Measurements from ENCODE around the gene ATP8B1.
A peak's percentile ranks its signal among the peaks of the same experiment; 100 is the strongest.
"Not testable (repeated sequence)": the region's sequence is repeated elsewhere in the genome, so short reads cannot be mapped to it uniquely, and the experiment has no call there.

The ATP8B1 gene

DNA sequence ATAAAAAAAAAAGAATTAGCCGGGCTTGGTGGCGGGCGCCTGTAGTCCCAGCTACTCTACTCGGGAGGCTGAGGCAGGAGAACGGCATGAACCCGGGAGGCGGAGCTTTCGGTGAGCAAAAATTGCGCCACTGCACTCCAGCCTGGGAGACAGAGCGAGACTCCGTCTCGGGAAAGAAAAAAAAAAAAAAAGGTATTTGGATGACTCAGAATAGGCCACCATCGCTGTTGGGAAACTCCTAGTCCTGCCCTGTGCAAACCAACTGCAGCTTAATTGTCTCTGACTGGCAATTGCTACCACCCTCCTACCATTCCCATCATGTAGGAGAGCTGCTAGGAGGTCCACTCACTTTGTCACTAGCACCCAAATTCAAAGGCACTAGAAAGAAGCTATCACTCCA, 43.5 kb downstream of the ATP8B1 start:
- DNase-seq, result no peak

DNA sequence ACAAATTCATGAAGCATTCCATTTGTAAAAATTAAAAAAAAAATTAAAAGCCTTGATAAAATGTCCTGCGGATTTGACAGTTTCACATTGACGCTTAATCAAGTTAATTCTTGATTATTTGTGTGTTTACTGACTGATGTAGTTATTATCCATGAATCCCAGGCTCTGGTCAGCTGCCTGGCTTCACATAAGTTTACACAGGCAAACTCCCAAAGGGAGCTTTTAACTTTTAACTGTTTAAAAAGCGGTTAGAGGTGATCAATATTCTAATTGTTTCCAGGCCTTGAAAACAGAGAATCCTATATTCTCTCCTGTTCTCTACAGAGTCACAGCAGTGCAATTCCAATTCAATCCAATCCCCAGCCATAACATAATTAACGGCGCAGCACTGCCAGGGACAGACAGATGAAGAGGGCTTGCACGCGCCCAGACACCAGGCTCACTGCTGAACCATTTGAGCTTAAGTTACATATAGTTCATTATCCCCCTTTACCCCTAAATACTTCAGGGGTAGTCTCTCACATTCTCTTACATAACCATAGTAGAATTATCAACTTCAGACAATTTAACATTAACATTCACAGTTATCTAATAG, 47.5 kb downstream of the ATP8B1 start:
- DNase-seq, result no peak

DNA sequence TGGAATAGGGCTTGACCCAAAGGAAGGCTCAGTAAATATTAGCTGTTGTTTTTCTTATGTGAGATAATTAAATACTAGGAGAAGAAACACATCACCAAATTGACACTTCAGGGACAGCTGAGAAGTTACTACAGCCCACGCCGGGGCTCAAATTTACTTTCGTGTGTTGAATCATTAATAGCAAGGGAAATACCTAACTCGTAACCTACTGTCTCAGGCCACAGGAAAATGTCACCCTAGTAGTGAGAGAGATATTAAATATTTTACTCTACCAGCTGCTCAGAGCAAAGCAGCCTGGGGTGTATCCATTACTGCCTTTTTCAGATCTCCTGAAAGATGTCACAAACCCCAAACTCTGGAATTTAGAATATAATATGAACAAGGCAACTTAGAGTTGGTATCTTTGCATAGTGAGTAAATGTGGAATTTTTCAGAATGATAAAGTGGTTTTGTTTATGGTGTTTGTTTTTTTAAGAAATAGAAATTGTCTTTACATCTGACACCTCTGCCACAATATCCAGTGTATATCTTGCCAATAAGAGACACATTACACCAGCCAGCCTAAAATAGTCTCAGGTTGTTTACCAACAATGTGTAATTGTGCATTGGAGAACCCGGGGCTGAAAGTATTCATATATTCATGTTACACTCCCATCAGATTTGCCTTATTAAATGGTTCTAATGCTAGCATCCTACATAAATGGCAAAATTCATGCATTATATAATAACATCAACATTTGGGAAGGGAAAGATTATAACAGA, 48.4 kb downstream of the ATP8B1 start:
- DNase-seq, result no peak

DNA sequence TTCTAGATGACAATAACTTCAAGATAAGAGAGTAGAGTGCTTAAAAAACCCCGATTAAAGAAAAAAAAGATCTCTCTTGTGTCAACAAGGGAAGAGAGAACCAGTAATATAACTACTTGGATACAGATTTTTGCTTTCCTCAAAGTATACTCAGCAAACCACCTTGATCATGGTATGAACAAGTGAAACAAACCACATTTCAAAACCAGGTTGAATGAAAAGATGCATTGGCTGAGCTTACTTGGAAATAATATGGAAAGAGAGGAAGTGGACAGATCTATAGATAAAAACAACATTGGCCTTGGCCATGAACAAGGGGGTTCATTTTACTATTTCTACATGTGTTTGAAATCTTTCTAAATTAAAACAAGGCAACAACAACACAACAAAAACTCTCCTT, 50.1 kb downstream of the ATP8B1 start:
- peak; percentile 46 for DNase-seq

DNA sequence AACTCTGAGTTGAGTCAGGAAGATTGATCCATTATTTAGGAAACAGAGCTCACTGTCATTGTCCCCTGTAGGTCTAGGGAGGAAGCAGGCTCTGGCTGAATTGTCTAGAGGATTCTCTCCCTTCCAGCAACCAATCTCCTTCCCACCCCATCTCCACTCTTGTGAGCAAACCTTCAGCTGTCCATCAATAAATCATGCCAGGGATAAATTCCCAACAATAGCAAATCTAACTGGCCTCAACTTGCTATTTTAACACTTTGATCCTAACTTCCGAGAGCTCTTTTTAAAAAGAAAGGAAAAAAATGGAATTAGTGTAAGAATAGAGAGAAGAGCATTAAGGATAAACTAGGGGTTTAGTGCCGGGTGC, 53.5 kb downstream of the ATP8B1 start:
- DNase-seq, result no peak

DNA sequence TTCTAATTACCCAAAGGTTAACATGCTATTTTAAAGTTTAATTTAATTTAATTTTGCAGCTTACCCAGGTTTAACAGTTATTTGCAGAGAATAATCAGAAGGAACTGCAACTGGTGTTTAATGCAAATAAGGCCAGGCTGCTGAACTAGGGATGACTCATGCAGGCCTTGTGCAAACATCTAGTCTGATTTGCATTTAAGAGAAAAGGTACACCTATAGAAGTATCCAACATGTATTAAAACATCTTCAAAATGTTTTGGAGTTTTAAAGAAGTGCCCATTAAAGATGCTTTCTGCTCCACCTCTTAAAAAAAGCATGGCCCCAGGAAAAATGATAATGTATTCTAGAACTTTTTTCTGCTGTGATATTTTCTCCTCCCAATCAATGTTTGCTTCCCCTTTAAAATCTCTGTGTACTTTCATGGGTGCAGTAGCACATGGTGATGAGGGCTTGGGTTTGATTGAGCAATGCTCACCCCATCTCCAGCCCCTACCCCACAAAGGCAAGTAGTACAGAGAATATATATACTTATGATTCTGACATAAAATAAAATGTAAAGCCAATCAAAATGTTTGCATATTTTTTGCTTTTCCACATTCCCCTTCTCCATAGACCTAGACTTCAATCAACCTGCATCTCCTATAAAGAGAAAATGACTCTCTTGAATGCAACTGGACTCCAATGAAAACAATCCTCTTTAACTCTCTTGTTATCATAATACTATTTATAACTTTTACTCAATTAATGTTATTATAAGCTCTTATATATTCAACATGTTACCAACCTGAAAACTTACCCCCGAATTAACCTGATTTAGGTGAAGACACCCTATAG, 54.1 kb downstream of the ATP8B1 start:
- DNase-seq, result no peak

DNA sequence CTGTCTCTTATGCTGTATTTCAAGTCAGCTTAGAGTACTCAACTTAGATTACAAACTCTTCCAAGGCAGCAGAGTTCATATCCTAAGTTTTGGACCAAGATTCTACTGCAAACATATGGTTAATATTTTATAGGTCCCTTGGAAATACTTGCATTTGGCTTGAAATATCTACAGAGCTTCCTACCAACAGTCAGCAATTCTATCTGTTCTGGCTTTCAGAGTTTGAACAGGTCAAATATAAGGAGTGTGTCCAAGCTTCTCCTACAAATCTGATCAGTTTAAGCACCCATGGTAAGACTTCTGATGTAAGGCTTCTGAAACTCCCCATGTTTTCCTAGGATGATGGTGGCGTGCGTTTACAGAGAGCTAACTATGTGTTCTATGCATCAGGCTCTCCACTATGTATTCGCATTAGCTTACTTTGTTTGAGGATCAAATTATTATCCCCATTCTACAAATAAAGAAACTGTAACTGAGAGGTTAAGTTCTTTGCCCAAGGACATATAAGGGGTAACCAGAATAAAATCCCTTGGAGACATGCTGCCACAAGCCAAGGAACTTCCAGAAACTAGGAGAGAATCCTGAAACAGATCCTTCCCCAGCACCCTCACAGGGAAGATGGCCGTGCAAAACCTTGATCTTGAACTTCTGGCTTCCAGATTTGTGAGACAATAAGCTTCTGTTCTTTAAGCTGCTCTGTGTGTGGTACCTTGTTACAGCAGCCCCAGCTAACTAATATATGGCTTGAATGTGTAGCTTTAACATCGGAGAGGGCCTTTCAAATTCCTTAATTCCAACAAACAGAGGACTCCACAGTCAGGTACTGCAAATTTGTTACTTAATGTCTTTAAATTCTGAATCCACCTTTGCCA, 55.1 kb downstream of the ATP8B1 start:
- no peak for DNase-seq

DNA sequence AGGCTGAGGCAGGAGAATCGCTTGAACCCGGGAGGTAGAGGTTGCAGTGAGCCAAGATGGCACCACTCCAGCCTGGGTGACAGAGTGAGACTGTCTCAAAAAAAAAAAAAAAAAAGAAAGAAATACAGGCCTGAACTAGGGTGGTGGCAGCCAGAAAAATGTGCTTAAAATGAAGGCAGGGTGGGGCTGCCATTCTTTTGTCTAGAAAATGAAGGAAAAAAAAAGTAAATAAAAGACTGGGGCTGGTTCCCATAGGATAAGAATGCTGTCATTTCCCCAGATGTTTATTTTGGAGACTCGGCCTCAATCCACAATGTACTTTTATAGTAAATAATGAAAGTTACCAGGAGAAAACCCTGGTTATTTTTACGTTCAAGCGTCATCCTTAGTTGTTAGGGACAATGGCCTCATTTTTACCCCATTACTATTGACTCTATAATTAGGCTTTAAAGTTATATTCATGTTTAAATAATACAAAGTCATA, 58.9 kb downstream of the ATP8B1 start:
- no peak for DNase-seq

DNA sequence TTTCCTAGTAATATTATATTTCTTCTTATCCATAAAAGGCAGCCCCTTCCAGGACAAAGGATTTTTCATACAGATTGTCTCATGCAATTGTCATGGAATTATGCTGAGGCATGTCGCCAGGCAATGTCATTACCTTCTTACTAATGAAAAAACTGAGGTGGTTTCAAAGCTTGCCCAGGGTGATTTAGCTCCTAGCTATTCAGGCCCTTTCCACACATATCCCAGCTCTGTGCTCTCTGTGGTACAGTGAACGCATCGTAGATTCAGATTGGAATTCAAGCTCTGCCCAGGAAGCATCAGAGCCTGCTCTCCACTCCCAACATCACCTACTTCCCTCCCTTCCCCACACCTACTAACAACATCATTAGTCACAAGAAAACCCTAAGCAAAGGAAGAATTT, 60.1 kb downstream of the ATP8B1 start:
- DNase-seq, result no peak

DNA sequence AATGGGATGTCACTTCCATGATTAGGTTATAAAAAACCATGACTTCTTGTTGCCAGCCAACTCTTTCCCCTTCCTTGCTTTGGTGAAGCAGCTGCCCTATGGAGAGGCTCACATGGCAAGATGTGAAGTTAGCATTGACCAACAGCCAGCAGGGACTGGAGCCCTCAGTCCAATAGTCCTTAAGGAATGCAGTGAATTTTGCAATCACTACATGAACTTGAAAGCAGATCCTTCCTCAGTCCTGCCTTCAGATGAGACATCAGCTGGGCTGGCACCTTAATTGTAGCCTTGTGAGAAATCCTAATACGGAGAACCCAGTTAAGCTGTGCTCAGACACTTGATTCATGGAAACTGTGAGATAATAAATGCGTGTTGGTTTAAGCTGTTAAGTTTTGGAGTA, 61.8 kb downstream of the ATP8B1 start:
- DNase-seq, result no peak

DNA sequence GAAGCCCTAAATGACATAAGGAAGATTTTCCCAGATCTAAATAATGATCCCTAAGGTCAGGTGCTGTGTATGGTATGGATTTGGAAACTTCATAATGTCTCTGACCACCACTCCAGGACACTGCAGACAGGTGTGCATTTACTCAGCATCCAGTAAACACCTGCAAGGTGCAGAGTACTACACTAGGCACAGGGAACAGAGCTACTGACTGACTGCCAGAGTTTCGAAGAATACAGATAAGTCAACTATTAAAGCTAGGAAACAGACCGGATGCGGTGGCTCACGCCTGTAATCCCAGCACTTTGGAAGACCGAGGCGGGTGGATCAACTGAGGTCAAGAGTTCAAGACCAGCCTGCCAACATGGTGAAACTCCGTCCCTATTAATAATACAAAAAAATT, 65.0 kb downstream of the ATP8B1 start:
- DNase-seq, result no peak

DNA sequence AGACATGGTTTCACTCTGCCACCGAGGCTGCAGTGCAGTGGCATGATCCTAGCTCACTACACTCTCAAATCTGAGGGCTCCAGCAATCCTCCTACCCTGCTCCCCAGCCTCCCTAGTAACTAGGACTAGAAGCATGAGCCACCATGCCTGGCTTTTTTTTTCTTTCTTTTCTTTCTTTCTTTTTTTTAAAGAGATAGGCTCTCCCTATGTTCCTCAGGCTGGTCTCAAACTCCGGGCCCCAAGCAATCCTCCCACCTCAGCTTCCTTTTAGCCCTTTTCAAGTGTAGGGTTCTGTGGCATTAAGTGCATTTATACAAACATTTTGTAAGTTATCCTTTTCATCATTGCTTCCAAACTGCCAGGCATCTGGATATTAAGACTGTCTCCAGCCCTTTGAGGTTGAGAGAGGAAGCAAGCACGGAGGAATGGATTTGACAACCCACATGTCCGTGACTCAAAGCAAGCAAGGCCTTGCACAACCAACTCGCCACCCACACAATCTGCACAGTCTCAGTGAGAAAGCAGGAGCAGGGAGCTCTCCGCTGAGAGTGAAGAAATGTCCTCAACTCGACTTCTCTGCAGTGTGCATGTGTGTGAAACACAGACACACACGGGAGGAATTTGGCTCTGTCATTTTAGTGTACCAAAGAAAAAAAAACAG, 65.6 kb downstream of the ATP8B1 start:
- no peak for DNase-seq

DNA sequence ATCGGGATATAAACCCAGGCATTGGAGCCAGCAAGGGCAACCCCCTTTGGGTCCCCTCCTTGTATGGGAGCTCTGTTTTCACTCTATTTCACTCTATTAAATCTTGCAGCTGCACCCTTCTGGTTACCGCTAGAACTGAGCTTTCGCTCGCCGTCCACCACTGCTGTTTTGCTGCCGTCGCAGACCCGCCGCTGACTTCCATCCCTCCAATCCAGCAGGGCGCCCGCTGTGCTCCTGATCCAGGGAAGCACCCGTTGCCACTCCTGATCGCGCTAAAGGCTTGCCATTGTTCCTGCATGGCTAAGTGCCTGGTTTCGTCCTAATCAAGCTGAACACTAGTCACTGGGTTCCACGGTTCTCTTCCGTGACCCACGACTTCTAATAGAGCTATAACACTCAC, 68.1 kb downstream of the ATP8B1 start:
- DNase-seq, result not testable (repeated sequence)

DNA sequence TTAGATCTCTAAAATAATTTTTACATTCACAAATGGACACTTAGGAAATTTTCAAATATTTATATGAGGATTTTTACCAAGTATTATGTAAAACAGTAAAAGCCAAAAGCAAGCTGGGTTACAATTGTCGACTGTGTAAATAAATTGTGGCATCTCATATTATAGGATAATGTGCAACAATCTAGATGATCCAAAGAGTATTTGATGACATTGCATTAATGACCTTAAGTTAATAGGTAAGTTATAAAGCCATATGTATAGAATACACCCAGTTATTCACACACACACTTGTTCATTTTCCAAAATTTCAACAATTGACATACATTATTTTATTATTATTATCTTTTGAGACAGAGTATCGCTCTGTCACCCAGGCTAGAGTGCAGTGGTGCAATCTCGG, 69.3 kb downstream of the ATP8B1 start:
- DNase-seq, result no peak

DNA sequence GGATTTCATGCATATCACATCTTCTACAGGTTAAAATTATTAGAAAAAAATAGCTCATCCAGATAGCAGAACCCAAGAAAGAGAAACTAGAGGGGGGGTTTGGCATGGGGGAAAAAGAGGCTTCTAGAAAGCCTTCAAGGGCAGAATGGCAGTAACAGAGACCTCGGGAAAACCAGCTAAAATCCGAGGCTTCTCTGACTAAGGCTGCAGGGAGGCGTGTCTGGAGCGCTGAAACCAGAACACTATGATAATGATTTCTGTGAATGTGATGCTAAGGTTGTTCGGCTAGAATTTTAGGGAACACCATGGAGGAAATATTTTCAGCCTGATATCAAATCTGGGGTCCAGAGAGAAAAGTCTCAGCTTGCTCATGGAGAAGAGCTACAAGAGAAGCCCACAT, 73.0 kb downstream of the ATP8B1 start:
- no peak for DNase-seq

DNA sequence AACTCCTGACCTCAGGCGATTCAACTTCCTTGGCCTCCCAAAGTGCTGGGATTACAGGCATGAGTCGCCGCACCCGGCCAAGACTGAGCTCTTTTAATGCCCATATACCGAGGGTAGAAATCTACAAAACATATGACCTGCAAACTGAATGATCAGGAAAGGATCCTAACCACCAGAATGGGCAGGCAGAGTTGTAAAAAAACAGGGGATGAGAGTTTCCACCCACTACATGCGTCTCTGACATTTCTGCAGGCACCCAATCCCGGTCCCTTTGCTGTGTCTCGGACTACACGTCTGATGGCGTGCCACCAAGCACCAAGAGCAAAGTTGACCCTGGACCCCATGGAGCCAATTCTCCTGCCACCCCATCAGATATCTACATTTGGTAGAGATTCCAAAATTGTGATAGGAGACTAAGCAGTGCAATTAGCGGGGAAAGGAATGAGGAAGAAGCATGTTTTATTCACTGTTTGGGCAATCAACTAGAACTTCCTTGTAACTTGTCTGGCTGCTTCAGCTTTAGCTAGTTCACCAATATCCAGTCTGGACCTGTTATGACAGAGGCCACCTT, 74.1 kb downstream of the ATP8B1 start:
- no peak for DNase-seq

DNA sequence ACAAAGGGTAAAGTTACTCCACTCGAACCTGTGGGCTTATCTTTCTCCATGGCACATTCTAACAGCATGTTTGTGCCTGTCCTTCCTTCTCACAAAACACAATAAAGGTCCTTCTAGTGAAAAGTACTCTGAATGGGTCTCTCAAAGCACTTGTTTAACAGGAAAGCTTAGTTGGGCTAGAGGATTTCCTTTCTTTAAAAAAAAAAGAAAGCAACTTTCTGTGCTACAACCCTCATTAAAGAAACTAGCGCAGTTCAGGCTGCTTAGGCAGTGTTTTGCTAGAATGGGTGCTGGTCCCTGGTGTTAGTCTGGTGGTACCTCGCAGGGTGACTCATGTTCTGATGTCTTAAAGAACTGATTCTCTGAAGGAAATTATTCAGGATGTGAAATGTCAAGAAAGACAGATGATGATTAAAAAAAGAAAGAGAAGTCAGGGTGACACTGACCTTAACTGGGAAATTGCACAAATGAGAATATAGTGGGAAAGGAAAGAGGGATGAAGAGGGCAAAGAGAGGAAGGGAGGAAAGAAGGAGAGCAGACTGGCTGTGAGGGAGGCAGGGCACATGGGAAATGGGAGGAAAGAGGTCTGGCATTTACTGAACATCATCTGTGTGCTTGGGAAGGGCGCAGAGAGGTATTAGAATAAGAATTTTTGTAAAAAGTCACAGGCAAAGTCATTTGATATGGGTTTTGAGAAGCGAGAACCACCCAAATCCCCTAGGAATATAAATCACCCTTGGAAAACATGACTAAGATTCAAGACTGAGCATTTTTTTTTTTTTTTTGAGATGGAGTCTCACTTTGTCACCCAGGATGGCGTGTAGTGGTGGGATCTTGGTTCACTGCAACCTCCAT, 74.9 kb downstream of the ATP8B1 start:
- no peak for DNase-seq

DNA sequence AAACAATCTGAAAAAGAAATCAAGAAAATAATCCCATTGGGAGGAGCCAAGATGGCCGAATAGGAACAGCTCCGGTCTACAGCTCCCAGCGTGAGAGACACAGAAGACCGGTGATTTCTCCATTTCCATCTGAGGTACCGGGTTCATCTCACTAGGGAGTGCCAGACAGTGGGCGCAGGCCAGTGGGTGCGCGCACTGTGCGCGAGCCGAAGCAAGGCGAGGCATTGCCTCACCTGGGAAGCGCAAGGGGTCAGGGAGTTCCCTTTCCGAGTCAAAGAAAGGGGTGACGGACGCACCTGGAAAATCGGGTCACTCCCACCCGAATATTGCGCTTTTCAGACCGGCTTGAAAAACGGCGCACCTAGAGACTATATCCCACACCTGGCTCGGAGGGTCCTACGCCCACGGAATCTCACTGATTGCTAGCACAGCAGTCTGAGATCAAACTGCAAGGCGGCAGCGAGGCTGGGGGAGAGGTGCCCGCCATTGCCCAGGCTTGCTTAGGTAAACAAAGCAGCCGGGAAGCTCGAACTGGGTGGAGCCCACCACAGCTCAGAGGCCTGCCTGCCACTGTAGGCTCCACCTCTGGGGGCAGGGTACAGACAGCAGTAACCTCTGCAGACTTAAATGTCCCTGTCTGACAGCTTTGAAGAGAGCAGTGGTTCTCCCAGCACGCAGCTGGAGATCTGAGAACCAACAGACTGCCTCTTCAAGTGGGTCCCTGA, 83.7 kb downstream of the ATP8B1 start:
- DNase-seq, result not testable (repeated sequence)

DNA sequence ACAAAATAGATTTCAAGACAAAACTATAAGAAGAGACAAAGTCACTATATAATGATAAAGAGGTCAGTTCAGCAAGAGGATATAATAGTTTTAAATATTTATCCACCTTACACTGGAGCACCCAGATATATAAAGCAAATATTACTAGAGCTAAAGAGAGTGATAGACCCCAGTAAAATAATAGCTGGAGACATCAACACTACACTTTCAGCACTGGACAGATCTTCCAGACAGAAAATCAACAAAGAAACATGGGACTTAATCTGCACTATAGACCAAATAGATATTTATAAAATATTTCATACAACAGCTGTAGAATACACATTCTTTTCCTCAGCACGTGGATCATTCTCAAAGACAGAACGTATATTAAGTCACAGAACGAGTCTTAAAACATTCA, 86.6 kb downstream of the ATP8B1 start:
- DNase-seq, result no peak

DNA sequence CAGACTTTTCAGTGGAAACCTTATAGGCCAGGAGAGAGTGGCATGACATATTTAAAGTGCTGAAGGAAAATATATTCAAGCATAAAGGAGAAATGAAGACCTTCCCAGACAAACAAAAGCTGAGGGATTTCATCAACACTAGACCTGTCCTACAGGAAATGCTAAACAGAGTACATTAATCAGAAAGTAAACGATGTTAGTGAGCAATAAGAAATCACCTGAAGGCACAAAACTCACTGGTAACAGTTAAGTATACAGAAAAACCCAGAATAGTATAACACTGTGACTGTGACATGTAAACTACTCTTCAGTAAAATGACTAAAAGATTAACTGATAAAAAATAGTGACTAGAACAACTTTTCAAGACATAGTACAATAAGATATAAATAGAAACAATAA, 87.4 kb downstream of the ATP8B1 start:
- DNase-seq, result no peak
